GM06990 (cell line): ENCODE results near the gene FBXL20.
"Not testable (repeated sequence)": the region's sequence is repeated elsewhere in the genome, so short reads cannot be mapped to it uniquely, and the experiment has no call there.

Experiments
- DNase-seq: peaks from one replicate; pipeline ENCODE4 v3.0.0-alpha.2; 2011; ENCODE audit not compliant: insufficient read length; ENCODE audit errors: extremely low read depth
- H3K27me3 ChIP-seq: replicated peaks from 2 replicates; pipeline ENCODE4 v1.6.0; 2011; ENCODE audit warnings: low read length; ENCODE audit not compliant: control insufficient read depth, insufficient read depth
- H3K36me3 ChIP-seq: 2 replicates; pipeline ENCODE4 v1.5.1; 2011; ENCODE audit warnings: low read length; ENCODE audit not compliant: control insufficient read depth, insufficient read depth
- H3K4me3 ChIP-seq: replicated peaks from 2 replicates; pipeline ENCODE4 v1.5.1; 2011; ENCODE audit warnings: low read depth, mild to moderate bottlenecking, control low read depth, low read length
- TF ChIP-seq, protein P1 (sequence below): IDR thresholded peaks from 2 replicates; pipeline ENCODE4 v1.5.1; 2011; ENCODE audit warnings: low read length, control low read depth, mild to moderate bottlenecking, inconsistent platforms; ENCODE audit not compliant: insufficient read depth, poor library complexity, severe bottlenecking

FBXL20 gene, protein sequence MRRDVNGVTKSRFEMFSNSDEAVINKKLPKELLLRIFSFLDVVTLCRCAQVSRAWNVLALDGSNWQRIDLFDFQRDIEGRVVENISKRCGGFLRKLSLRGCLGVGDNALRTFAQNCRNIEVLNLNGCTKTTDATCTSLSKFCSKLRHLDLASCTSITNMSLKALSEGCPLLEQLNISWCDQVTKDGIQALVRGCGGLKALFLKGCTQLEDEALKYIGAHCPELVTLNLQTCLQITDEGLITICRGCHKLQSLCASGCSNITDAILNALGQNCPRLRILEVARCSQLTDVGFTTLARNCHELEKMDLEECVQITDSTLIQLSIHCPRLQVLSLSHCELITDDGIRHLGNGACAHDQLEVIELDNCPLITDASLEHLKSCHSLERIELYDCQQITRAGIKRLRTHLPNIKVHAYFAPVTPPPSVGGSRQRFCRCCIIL

DNA sequence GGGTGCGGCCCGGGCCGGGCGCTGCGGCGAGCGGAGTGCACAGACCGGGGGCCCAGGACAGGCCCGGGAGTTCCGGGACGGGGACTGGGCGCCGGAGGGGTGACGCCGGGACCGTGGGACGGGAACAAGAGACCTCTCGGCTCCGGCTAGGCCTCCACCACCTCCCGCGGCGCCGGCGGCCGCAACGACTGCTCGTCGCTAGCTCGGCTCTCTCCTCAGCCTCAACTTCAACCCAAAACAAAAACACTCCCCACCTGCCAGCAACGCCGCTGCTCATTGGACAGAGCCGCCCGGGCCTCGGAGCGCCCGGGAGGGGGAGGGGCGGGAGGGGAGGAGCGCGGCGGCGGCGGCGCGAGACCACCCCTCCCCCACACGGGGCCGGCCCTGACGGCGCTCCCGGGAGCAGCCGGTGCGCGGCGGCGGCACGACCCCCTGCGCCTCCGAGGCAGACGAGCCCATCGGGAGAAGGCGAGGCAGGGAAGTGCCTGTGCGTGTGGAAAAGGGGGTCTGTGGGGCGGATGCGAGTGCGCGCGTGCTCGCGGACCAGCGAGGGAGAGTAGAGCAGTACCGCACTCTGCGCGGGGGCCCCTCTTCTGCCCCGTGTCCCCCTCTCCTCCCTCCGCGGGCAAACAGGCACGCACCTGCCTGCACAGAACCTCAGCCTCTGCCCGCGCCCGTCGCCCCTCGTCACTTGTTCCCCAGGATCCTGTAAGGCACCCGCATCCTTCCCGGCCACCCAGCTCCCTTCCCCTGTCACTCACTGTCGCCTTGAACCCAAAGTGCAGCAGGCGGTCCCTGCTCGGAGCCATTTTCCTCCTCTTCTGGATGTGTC, at the start of gene FBXL20:
FBXL20 (minus strand) TSS at position 215 of the 832 bp plus-strand sequence. CDS start 224 bp downstream, outside the sequence.
- H3K36me3 ChIP-seq, result peaks cover 2% of the 10 kb centered on the region
- no peaks in the 10 kb centered on the region for H3K27me3 ChIP-seq
- peak within 1 kb of the TSS; percentile 94 for H3K4me3 ChIP-seq
- peak; percentile 86 for DNase-seq
- TF ChIP-seq, protein P1, sequence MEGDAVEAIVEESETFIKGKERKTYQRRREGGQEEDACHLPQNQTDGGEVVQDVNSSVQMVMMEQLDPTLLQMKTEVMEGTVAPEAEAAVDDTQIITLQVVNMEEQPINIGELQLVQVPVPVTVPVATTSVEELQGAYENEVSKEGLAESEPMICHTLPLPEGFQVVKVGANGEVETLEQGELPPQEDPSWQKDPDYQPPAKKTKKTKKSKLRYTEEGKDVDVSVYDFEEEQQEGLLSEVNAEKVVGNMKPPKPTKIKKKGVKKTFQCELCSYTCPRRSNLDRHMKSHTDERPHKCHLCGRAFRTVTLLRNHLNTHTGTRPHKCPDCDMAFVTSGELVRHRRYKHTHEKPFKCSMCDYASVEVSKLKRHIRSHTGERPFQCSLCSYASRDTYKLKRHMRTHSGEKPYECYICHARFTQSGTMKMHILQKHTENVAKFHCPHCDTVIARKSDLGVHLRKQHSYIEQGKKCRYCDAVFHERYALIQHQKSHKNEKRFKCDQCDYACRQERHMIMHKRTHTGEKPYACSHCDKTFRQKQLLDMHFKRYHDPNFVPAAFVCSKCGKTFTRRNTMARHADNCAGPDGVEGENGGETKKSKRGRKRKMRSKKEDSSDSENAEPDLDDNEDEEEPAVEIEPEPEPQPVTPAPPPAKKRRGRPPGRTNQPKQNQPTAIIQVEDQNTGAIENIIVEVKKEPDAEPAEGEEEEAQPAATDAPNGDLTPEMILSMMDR, result no peak

DNA sequence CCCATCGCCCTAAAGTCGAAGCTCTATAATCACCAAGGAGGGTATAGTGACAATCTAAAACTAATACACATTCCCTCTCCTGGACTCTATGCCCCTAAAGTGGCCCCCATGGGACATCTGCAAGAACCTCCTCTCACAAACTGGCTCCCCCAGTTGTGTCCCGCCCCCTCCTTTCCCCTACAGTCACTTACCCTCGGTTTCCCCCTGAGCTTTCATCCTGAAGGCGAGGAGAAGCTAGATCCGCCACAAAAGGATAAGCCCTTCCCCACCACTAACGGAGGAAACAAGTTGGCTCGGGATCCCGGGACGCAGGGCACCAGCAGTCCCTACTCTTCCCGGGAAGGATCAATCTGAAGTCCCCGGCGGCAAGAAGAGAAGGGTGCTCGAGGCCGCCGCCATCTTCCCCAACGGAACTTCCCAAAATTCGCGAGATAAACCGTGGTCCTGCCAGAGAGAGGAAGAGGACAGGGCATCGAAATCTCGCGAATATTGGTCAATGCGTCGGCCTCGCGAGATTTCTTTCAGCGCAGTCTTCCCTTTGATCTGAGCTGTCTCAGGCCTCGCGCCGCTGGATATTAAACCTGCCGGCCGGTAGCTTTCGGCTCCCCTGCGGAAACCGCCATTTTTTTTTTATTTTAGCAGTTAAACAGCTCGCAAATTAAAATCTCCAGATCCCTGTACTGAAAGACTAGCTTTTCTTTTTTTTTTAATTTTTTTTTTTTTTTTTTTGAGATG, 49.6 kb upstream of the FBXL20 start, which contains the start of gene MED1:
MED1 (minus strand) TSS at position 417 of the 735 bp plus-strand sequence; CDS start at position 216, 201 bp downstream.
- Histone ChIP-seq H3K4me3 (peak within 1 kb of the TSS; percentile 81), H3K36me3 (peaks cover 2% of the 10 kb centered on the region; the same call in 1 of the 2 replicates), H3K27me3 (no peaks in the 10 kb centered on the region)
- DNase-seq, result peak; percentile 90
- TF ChIP-seq, protein P1, result no peak

DNA sequence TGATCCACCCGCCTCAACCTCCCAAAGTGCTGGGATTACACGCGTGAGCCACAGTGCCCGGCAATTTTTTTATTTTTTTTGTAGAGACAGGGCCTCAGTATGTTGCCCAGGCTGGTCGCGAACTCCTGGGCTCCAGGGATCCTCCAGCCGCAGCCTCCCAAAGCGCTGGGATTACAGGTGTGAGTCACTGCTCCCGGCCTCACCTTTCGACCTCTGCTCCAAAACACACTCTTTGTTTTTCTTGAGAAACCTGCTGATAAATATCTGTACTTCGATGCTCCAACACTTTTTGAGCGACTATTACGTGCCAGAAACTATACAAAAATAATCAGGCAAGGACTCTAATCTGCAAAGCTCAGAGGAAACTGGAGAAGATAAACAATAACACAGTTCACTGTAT, 48.6 kb upstream of the FBXL20 start:
- peak overlapping the region; percentile 81 for H3K4me3 ChIP-seq
- no peaks in the 10 kb centered on the region for H3K27me3 ChIP-seq
- H3K36me3 ChIP-seq, result peaks cover 2% of the 10 kb centered on the region; the same call in 1 of the 2 replicates
- TF ChIP-seq, protein P1, result no peak
- DNase-seq, result no peak

DNA sequence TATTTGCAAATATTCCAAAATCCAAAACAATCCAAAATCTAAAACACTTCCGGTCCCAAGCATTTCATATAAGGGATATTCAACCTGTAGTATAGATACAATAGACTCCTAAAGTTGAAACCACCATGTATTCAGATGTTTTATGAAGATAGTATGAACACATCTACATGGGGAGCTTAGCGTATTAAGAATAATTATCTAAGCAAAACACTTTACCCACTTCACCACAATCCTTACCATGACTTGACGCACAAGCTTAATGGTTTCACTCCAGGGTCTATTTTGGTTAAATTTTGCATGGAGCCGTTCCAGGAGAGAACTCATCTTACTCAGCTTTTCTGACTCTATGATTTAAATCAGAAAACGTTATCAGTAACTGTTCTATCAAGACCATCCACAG, 46.1 kb upstream of the FBXL20 start:
- DNase-seq, result no peak

DNA sequence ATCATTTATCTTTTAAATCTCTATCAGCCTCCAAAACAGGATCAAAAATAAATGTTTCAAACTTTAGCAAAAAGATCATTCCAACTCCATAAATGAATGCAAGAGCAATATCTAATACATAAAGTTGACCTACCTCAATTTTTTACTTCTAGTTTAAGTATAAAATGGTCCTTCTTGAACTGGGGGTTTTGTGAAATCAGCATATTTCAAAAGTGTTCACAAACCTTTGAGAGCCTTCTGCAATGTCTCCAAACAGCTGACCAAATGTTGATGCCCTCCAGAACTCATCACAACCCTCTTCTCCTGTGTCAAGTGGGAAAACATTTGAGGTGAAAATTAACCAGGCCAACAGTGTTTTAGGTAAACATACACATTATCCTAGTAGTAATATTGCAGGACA, 41.9 kb upstream of the FBXL20 start:
- DNase-seq, result no peak
- no peaks in the 10 kb centered on the region for H3K27me3 ChIP-seq
- H3K36me3 ChIP-seq, result peaks cover 3% of the 10 kb centered on the region
- TF ChIP-seq, protein P1, result no peak
- H3K4me3 ChIP-seq, result no peak overlapping the region

More for the DNA sequence above, 46.1 kb upstream of the FBXL20 start:
- TF ChIP-seq, protein P1, result no peak
- Histone ChIP-seq H3K27me3 (no peaks in the 10 kb centered on the region), H3K36me3 (peaks cover 2% of the 10 kb centered on the region; the same call in 1 of the 2 replicates), H3K4me3 (no peak overlapping the region)

DNA sequence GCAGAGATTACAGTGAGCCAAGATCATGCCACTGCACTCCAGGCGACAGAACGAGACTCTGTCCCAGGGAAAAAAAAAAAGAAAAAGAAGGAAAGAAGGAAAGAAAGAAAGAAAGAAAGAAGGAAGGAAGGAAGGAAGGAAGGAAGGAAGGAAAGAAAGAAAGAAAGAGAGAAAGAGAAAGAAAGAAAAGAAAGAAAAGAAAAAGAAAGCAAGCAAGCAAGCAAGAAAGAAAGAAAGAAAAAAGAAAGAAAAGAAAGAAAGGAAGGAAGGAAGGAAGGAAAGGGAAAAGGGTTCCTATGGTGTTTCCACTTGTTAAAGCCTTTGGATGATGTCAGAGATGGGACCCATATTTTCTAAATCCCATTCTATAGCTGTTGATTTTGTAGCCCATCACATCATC, 38.4 kb upstream of the FBXL20 start:
- H3K27me3 ChIP-seq, H3K36me3 ChIP-seq, DNase-seq, H3K4me3 ChIP-seq: not testable (repeated sequence)
